Measurements from ENCODE around the gene PNRC1.
"Not testable (repeated sequence)": the region's sequence is repeated elsewhere in the genome, so short reads cannot be mapped to it uniquely, and the experiment has no call there.

DNA sequence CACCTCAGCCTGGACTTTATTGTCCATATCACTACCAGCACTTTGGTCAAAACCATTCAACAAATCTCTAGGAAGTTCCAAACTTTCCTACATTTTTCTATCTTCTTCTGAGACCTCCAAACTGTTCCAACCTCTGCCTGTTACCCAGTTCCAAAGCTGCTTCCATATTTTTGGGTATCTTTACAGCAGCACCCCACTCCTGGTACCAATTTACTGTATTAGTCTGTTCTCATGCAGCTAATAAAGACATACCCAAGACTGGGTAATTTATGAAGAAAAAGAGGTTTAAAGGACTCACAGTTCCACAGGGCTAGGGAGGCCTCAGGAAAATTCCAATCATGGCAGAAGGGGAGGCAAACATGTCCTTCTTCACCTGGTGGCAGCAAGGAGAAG is 42.7 kb upstream of the PNRC1 start:
- TF ChIP-seq, protein P1, sequence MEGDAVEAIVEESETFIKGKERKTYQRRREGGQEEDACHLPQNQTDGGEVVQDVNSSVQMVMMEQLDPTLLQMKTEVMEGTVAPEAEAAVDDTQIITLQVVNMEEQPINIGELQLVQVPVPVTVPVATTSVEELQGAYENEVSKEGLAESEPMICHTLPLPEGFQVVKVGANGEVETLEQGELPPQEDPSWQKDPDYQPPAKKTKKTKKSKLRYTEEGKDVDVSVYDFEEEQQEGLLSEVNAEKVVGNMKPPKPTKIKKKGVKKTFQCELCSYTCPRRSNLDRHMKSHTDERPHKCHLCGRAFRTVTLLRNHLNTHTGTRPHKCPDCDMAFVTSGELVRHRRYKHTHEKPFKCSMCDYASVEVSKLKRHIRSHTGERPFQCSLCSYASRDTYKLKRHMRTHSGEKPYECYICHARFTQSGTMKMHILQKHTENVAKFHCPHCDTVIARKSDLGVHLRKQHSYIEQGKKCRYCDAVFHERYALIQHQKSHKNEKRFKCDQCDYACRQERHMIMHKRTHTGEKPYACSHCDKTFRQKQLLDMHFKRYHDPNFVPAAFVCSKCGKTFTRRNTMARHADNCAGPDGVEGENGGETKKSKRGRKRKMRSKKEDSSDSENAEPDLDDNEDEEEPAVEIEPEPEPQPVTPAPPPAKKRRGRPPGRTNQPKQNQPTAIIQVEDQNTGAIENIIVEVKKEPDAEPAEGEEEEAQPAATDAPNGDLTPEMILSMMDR (IDR thresholded peaks at IDR 0.05; ENCODE audit: insufficient read depth, low read depth, low read length), result not testable (repeated sequence)
- not testable (repeated sequence) for TF ChIP-seq EZH2 (IDR thresholded peaks at IDR 0.05; ENCODE audit: insufficient read depth, low read length)

Data from astrocyte (in vitro differentiated cells and primary cell).